ENCODE measurements around the gene EDC4. TPM values are rescaled to one million over a fixed set of nuclear protein-coding genes. Genes with fewer than 3 reads are reported as not detected.

EDC4 gene
- total RNA-seq: 100 to 1,000 TPM in 2 of 5 donors, 10 to 100 TPM in 3; 41.5 to 141 (median 58.5) TPM
- 10 to 100 TPM; 22.0 to 27.6 (median 22.2) TPM for polyA plus RNA-seq
- long read RNA-seq, donor 1: 0 reads
- long read RNA-seq, donor 2: 0 reads
- long read RNA-seq, donor 3: 0 reads
- long read RNA-seq, donor 4: 0 reads
- long read RNA-seq, donor 5: 0 reads
- long read RNA-seq, donor 6, full-length matches to known transcripts: 1 of 13 reads
- long read RNA-seq, donor 6, partial matches to known transcripts: 12 of 13 reads
- long read RNA-seq, donor 6, other reads (novel, unspliced or antisense): 0 of 13 reads
- long read RNA-seq, donor 7: 0 reads
- long read RNA-seq, donor 8, partial matches to known transcripts: 0 of 1 reads
- long read RNA-seq, donor 8, other reads (novel, unspliced or antisense): 0 of 1 reads
- long read RNA-seq, donor 9: 0 reads
- long read RNA-seq, donor 10, full-length matches to known transcripts: 1 of 1 reads
- long read RNA-seq, donor 10, partial matches to known transcripts: 0 of 1 reads
- long read RNA-seq, donor 10, other reads (novel, unspliced or antisense): 0 of 1 reads

- Histone ChIP-seq H3K27ac (peak within 1 kb of the TSS; percentile 75 to 90 (median 85)), H3K4me1 (peaks cover 16 to 46% (median 35%) of the 10 kb centered on the region in 4 donors), H3K4me3 (peak within 1 kb of the TSS; percentile 95 to 97 (median 96)), H3K9me3 (no peaks in the 10 kb centered on the region), H3K36me3 (peaks cover 42 to 63% (median 59%) of the 10 kb centered on the region in 4 donors), H3K27me3 (no peaks in the 10 kb centered on the region)
- peak; percentile 85 to 91 for DNase-seq
- no peak for TF ChIP-seq POLR2A (IDR thresholded peaks at IDR 0.05)
- peak; percentile 69 to 94 (median 77) for TF ChIP-seq POLR2AphosphoS5 (IDR thresholded peaks at IDR 0.05)
- no peak for TF ChIP-seq EP300 (IDR thresholded peaks at IDR 0.05)
- 1 to 7% (median 2%) methylated on average over 17 to 72 of the region's 72 CpGs for WGBS, 5 donors
- intact Hi-C loops (cut with DNase I; ENCODE audit: low total_unique reads): no loop called here
Measured at GRCh38 chr16:67872631-67873434, at the start of gene EDC4. TSS of gene EDC4 (plus strand) at chr16:67873052. CDS start at chr16:67873262, 210 bp downstream.

DNA sequence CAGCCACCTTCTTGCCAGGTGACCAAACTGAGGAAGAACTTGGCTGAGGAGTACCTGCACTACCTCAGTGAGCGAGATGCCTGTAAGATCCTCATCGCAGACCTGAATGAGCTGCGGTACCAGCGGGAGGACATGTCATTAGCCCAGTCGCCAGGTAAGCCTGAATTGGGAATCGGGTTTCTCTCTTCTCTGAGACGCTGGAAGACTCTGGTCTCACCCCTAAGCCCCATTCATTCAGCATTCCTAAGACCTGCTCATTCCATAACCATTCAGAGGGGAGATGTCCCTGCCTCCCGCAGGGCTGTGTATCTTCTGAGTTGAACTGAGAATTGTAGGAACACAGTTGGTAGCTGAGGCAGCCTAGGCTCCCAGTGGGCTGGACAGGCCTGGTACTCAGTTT lies 47.7 kb upstream of the EDC4 start:
- WGBS, 5 donors: 77 to 95% (median 86%) methylated on average over 5 to 8 of the region's 8 CpGs
- no peak for DNase-seq
- Histone ChIP-seq H3K36me3 (peaks cover 17 to 44% (median 41%) of the 10 kb centered on the region in 4 donors), H3K4me3 (no peak overlapping the region), H3K4me1 (no peaks in the 10 kb centered on the region), H3K27me3 (no peaks in the 10 kb centered on the region), H3K9me3 (no peaks in the 10 kb centered on the region), H3K27ac (no peak overlapping the region)
- TF ChIP-seq POLR2AphosphoS5 (IDR thresholded peaks at IDR 0.05) (no peak), POLR2A (IDR thresholded peaks at IDR 0.05) (no peak), EP300 (IDR thresholded peaks at IDR 0.05) (no peak)
- TF ChIP-seq, protein P1, sequence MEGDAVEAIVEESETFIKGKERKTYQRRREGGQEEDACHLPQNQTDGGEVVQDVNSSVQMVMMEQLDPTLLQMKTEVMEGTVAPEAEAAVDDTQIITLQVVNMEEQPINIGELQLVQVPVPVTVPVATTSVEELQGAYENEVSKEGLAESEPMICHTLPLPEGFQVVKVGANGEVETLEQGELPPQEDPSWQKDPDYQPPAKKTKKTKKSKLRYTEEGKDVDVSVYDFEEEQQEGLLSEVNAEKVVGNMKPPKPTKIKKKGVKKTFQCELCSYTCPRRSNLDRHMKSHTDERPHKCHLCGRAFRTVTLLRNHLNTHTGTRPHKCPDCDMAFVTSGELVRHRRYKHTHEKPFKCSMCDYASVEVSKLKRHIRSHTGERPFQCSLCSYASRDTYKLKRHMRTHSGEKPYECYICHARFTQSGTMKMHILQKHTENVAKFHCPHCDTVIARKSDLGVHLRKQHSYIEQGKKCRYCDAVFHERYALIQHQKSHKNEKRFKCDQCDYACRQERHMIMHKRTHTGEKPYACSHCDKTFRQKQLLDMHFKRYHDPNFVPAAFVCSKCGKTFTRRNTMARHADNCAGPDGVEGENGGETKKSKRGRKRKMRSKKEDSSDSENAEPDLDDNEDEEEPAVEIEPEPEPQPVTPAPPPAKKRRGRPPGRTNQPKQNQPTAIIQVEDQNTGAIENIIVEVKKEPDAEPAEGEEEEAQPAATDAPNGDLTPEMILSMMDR (IDR thresholded peaks at IDR 0.05): no peak
- intact Hi-C loops (cut with DNase I; ENCODE audit: low total_unique reads): loop anchor here (10.0 kb wide), 1 partner anchor 110 kb away; the partner anchor contains the start of genes CTRL and PSMB10

GRCh38 chr16:67825906-67826305 lies 46.9 kb upstream of the EDC4 start:
- no peak overlapping the region for H3K4me3 ChIP-seq
- peaks cover 25 to 52% (median 49%) of the 10 kb centered on the region in 4 donors for H3K36me3 ChIP-seq
- H3K27me3 ChIP-seq: no peaks in the 10 kb centered on the region
- 81 to 93% (median 90%) methylated on average over 12 to 14 of the region's 14 CpGs for WGBS, 5 donors
- H3K9me3 ChIP-seq: no peaks in the 10 kb centered on the region
- intact Hi-C loops (cut with DNase I; ENCODE audit: low total_unique reads): loop anchor here (10.0 kb wide), 1 partner anchor 109 kb away; the partner anchor contains the start of genes CTRL and PSMB10
- TF ChIP-seq POLR2A (IDR thresholded peaks at IDR 0.05) (no peak), POLR2AphosphoS5 (IDR thresholded peaks at IDR 0.05) (no peak), EP300 (IDR thresholded peaks at IDR 0.05) (no peak)
- TF ChIP-seq, protein P1 (IDR thresholded peaks at IDR 0.05): no peak
- H3K27ac ChIP-seq: no peak overlapping the region
- DNase-seq: no peak
- no peaks in the 10 kb centered on the region for H3K4me1 ChIP-seq

DNA sequence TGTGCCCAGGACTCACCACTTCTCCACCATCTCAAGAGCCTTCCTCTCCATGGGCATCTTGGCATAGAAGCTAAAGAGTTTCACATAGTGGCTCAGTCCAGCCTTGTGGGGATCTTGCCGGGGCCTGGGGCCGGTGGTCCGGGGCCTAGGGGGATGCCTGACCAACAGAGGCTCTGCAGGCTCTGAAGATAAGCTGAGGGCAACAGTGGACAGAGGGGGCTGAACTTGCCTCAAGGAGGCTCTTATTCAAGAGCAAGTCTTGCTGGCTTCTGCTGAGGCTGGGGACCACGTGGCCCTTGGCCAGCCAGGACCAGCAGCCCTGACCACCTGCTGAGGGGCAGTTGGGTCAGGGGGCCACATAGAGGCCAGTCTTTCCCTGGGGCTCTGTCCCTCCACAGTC lies 44.2 kb upstream of the EDC4 start:
- H3K36me3 ChIP-seq: peaks cover 34 to 65% (median 63%) of the 10 kb centered on the region in 4 donors
- H3K27ac ChIP-seq: no peak overlapping the region
- DNase-seq: no peak
- no peaks in the 10 kb centered on the region for H3K9me3 ChIP-seq
- 89 to 100% (median 95%) methylated on average over 4 of the region's 4 CpGs for WGBS, 5 donors
- intact Hi-C loops (cut with DNase I; ENCODE audit: low total_unique reads): loop anchor here (10.0 kb wide), 1 partner anchor 106 kb away; the partner anchor contains the start of genes CTRL and PSMB10
- TF ChIP-seq, protein P1 (IDR thresholded peaks at IDR 0.05): no peak
- TF ChIP-seq POLR2A (IDR thresholded peaks at IDR 0.05) (no peak), EP300 (IDR thresholded peaks at IDR 0.05) (no peak), POLR2AphosphoS5 (IDR thresholded peaks at IDR 0.05) (no peak)
- no peaks in the 10 kb centered on the region for H3K27me3 ChIP-seq
- H3K4me1 ChIP-seq: peaks cover 11 to 15% (median 14%) of the 10 kb centered on the region in 4 donors
- H3K4me3 ChIP-seq: no peak overlapping the region

All from stomach (tissue), 19 donors.